GM18870 (cell line): Measurements from ENCODE around the gene TRPV6.

ENCODE experiments used
- ATAC-seq: cut with Tn5 transposase; IDR thresholded peaks from one replicate; pipeline ENCODE4 v1.9.1; 2021; ENCODE audit warnings: moderate library complexity; ENCODE audit not compliant: unreplicated experiment

Gene TRPV6

GRCh38 chr7:142908921-142909890 is 23.7 kb upstream of the TRPV6 start:
- no peak for ATAC-seq

GRCh38 chr7:142908290-142908689 is 22.7 kb upstream of the TRPV6 start:
- ATAC-seq, result no peak

GRCh38 chr7:142906643-142907042 is 21.1 kb upstream of the TRPV6 start:
- ATAC-seq, result no peak

- no peak for ATAC-seq
These were observed 20.2 kb upstream of the TRPV6 start for GRCh38 chr7:142905759-142906158.

GRCh38 chr7:142904128-142904527 is 18.6 kb upstream of the TRPV6 start:
- ATAC-seq, result no peak

GRCh38 chr7:142901426-142902259 is 16.1 kb upstream of the TRPV6 start:
- ATAC-seq, result no peak

GRCh38 chr7:142899661-142900060 is 14.1 kb upstream of the TRPV6 start:
- ATAC-seq, result no peak

GRCh38 chr7:142898377-142899170 is 13.0 kb upstream of the TRPV6 start:
- ATAC-seq, result no peak

- ATAC-seq, result no peak
These were observed 12.1 kb upstream of the TRPV6 start for GRCh38 chr7:142897691-142898090.

GRCh38 chr7:142896741-142897379 is 11.3 kb upstream of the TRPV6 start:
- no peak for ATAC-seq

GRCh38 chr7:142896151-142896550 is 10.6 kb upstream of the TRPV6 start:
- ATAC-seq, result no peak

GRCh38 chr7:142894985-142895593 is 9.5 kb upstream of the TRPV6 start:
- ATAC-seq, result no peak

GRCh38 chr7:142894112-142894984 is 8.8 kb upstream of the TRPV6 start:
- ATAC-seq, result no peak

- ATAC-seq, result no peak
These were observed 7.4 kb upstream of the TRPV6 start for GRCh38 chr7:142892951-142893350.

GRCh38 chr7:142891490-142892082 is 6.0 kb upstream of the TRPV6 start:
- no peak for ATAC-seq

- no peak for ATAC-seq
These were observed 5.4 kb upstream of the TRPV6 start for GRCh38 chr7:142890874-142891485.

GRCh38 chr7:142889816-142890215 is 4.3 kb upstream of the TRPV6 start:
- no peak for ATAC-seq

- no peak for ATAC-seq
These were observed 1.9 kb upstream of the TRPV6 start for GRCh38 chr7:142887282-142888015.
